ENCODE measurements around the gene SUGCT.

Gene SUGCT

DNA sequence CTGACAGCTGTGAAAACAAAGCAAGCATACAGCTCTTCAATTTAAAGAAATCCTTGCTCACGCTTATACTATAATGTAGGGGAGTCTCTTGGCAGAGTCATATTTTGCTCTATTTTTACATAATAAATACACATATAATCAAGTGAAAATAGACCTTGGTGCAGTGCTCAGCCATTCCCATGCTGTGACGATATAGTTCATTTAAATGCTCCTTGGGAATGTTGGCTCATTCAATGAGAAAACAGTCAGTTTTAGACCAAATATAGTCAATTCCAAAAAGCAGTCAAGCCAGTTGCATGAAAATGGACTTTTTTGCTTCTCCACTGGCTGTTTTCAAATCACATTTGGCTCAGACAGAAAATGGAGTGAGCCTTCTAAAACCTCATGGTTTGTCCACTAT lies 587.4 kb downstream of the SUGCT start:
- DNase-seq (ENCODE audit: low spot score), result no peak

DNA sequence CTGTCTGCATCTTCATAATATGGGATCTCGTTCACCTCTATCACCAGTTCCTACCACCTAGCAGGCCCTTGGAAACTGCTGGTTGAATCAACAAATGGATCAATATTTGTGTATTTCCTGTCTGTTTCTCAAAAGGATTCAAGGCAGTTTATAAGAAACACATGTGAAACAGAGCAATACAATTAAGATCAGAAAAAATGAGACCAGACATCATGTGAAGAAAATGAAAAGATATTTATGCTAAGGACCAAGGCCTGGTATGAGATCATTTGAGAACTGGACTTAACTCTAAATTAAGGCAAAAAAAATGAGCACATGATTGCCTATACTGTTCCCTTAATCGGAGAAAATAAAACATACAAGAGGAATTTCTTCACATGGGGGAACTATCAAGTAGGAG lies 589.0 kb downstream of the SUGCT start:
- DNase-seq (ENCODE audit: low spot score), result no peak

GRCh38 chr7:40726559-40726958 lies 591.8 kb downstream of the SUGCT start:
- no peak for DNase-seq (ENCODE audit: low spot score)

GRCh38 chr7:40733114-40733513 lies 598.3 kb downstream of the SUGCT start:
- peak; percentile 28 for DNase-seq (ENCODE audit: low spot score)

DNA sequence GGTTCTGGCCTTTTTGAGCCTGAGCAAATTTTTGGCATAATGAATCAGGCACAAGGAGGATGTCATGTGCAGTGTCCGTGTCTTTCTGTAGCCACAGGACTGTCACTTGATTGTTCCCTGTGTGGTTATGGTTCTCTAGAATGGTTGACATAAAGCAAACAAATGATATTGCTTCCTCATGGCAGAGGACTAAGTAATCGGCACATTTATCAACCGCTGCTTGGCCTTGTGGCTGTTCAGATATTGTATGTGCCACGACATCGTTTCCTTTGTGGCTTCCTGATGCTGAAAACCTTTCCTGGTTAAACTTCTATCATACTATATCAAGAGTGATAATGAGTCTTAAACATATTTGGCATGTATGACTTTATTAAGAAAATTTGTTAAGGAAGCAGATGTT lies 598.8 kb downstream of the SUGCT start:
- peak; percentile 66 for DNase-seq (ENCODE audit: low spot score)

DNA sequence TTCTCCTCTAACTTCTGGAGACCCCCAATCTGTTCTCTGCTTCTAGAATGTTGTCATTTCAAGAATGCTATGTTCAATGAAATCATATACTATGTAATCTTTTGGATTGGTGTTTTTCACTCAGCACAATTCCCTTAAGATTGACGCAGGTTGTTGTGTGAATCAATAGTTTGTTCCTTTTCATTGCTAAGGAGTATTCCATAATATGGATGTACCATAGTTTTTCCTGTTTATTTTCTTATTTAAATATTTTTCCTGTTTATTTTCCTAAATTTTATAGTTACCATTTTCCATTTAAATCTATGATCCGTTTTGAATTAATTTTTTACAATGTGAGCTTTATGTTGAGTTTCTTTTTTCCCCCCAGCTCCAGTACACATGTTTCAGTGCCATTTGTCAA lies 604.5 kb downstream of the SUGCT start:
- DNase-seq (ENCODE audit: low spot score), result no peak

DNA sequence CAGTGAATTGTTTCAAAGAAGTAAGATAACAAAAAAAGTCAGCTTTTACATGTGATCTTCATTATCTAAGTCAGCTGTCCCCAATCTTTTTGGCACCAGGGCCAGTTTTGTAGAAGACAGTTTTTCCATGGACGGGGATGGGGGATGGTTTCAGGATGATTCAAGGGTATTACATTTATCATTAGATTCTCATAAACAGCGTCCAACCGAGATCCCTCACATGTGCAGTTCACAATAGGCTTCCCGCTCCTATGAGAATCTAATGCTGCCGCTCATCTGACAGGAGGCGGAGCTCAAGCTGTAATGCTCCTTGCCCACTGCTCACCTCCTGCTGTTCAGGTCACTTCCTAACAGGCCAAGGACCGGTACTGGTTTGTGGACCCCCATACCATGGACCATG lies 607.5 kb downstream of the SUGCT start:
- no peak for DNase-seq (ENCODE audit: low spot score)

- no peak for DNase-seq (ENCODE audit: low spot score)
Observed at GRCh38 chr7:40746841-40747556, 612.2 kb downstream of the SUGCT start.

DNA sequence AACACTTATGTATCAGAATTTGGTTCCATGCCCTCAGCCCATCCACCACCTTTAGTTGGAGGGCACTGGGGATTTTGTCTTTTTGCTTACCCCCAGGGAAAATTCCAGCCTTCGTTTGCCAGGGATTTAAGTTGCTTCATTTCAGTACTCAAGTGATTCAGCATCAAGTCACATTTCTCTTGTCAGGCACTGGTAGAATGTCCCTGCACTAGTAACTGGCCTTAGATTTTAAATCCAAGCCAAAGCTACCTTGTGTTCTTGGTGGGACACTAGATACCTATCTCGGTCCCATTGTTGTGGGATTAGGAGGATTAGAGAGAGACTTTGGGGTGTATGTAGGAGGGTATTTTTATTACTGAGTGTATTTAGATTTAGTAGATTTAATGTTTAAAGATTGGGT lies 613.1 kb downstream of the SUGCT start:
- no peak for DNase-seq (ENCODE audit: low spot score)

- no peak for DNase-seq (ENCODE audit: low spot score)
Observed at GRCh38 chr7:40749877-40750276, 615.1 kb downstream of the SUGCT start.

- DNase-seq (ENCODE audit: low spot score), result no peak
Observed at GRCh38 chr7:40753455-40753854, 618.6 kb downstream of the SUGCT start.

GRCh38 chr7:40755438-40755837 lies 620.6 kb downstream of the SUGCT start:
- no peak for DNase-seq (ENCODE audit: low spot score)

DNA sequence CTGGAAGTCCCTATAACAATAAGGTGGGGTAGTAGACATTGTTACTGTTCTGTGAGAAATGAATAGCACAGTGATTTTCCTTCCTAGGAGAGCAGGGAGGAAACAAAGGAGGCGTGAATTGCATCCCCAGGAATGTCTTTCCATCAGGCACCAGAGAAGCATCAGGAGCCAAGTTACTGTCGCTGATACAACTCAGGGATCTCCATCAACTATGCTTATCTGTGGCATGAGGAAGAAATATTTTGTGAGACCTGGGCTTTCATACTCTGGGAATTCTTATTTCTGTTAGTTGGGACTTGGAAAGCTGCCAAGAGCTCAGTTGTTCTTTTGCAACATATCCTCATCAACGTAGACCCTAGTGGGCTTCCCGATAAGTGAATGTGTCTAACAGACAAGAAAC lies 622.3 kb downstream of the SUGCT start:
- DNase-seq (ENCODE audit: low spot score), result no peak

DNA sequence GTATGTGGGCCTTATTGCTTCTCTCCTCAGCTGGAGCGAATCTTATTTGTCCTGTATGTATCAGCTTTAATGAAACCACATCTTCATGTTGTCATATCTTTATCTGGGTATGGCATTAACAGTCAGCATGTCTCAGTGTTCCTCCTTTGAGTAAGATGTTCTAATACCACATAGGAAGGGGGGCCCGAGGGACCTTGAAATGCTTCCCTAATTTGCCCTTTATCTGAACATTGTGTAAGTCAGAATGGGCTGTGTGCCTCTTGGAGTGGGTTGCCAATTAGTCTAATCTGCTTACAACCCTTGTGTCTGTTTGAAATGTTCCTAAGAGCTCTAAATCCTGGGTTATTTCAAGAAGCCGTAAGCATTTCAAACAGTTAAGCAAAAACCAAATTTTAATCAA lies 623.8 kb downstream of the SUGCT start:
- no peak for DNase-seq (ENCODE audit: low spot score)

DNA sequence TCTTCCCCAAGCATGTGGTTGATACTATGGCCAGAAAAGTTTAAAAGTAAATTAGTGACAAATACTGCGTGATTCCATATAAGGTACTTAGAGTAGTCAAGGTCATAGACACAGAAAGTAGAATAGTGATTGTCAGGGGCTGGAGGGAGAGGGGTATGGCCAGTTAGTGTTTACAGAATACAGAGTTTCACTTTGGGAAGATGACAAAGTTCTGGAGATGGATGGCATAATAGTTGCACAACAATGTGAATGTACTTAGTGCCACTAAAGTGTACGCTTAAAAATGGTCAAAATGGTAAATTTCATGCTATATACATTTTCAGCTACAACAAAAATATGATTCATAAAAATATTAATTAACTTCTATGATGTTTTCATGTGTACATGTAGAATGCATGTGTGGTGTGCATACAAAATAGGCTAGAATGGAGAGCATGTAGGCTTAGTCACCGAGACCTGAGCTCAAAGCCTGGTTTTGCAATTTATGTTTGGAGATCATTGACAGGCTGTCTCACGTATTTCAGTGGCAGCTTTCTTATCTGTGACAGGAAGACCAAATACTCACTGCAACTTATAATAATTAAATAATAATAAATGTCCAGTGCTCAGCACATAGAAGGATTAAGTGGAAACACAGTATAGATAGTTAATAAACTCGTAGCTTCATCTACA lies 625.6 kb downstream of the SUGCT start:
- no peak for DNase-seq (ENCODE audit: low spot score)

DNA sequence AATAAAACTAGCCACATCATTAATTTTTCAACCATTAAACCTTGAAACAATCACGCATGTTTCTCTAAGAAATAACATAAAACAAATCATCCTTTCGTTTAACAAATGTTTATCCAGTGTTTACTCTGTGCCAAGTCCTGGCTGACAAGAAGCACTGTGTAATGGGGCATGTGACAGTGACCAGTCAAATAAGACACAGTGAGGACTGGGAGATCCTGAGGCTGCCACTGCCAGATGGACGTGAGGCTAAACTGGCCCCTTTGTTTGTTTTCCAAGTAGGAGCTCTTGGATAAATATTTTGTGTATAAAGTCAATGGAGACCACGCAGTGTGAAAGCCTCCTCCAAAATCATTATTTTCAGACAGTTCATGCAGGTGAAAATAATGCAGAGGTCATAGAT lies 626.2 kb downstream of the SUGCT start:
- no peak for DNase-seq (ENCODE audit: low spot score)

DNA sequence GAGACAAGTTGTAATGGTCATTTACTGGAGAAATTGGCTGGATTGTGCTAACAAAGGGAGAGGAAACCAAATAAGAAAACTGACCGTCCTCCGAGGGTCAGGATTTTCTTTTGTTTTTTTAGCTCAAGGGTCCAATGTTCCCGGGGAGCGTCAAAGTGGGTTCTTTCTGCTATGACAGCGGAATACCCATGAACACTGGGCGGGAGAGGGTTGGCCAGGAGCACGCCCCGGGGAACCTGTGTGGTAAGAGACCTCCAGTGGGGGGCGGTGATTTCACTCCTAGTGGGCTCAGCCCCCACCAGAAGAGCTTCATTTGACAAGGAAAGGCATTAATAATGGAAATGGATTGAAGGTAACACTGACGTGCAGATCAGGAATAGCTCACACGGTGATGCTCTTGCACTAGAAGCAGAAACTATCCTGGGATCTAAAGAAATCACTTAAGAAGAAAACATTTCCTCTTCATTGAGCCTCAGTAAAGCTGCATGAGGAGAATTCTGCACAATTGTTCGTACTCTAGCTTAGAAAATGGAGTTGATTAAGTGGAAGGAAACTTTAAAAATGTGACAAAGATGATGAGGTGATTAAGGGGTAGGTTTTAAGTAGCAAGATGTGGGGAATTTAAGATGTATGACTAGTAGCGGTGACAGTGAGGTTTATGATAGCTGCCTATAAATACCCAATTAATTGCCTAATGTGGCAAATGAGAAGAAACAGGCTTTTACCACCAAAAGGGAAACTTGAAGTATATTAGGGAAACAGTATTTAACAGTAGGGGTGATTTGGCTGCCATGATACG lies 627.2 kb downstream of the SUGCT start:
- no peak for DNase-seq (ENCODE audit: low spot score)

- DNase-seq (ENCODE audit: low spot score), result no peak
Observed at GRCh38 chr7:40763319-40764287, 628.8 kb downstream of the SUGCT start.

GRCh38 chr7:40765639-40766038 lies 630.8 kb downstream of the SUGCT start:
- DNase-seq (ENCODE audit: low spot score), result no peak

GRCh38 chr7:40772096-40772495 lies 637.3 kb downstream of the SUGCT start:
- DNase-seq (ENCODE audit: low spot score), result no peak

DNA sequence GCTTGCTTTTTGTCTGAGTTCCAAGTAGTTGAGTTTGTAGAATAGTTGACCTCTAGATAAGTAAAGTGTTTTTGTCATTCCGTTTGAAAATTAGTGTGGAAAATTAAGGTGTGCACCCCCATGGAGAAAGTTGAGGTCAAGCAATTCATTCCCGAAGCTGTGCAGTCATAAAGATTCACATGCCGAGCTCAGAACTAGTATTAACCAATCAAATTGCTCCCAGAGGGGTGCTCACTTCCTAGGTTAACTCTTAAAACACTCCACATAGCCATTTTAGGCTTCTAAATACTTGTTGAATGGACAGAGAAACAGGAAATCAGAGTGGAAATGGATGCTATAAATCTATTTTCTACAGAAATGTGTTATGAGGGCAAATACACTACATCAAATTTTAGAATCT lies 638.9 kb downstream of the SUGCT start:
- no peak for DNase-seq (ENCODE audit: low spot score)

DNA sequence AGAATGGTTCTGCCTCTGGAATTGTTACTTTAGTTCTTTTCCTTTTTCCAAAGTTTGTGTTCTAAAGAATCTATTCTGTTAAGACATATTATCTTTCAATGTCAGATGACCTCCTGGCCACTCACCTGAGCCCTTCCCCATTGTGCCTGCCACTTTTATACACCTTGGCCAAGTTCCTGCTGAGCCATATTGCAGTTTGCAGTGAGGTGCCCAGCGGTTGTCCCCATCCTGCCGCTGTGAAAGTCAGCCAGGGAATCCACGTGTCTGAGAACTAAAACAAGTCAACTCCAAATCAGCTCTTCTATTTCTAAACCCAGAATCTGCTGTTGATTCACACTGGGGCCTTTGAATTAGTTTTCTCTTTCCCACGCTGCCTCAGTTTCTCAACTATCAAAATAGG lies 641.1 kb downstream of the SUGCT start:
- no peak for DNase-seq (ENCODE audit: low spot score)

Data from SW480 (cell line).